Liver (tissue), 3 donors: ENCODE results near the gene PODNL1.

ENCODE experiments used
- CTCF ChIP-seq: fragments of 150-350 bp; IDR thresholded peaks from 2 replicates; pipeline ENCODE4 v1.5.1; 2017; ENCODE audit warnings: improper control_type of control experiment, low read depth, low read length; ENCODE audit not compliant: missing input control
- HNF4A ChIP-seq, 2 donors: conservative IDR thresholded peaks; 2 replicates each; pipeline ENCODE4 v1.6.1; 2016; ENCODE audit warnings: antibody characterized with exemption in 2 of 2, mild to moderate bottlenecking in 2 of 2
- HNF4G ChIP-seq: IDR thresholded peaks from 2 replicates; pipeline ENCODE4 v1.6.1; 2016; ENCODE audit warnings: antibody characterized with exemption
- JUND ChIP-seq, 2 donors: IDR thresholded peaks; 2 replicates each; pipeline ENCODE4 v1.6.1; 2016; ENCODE audit warnings: antibody characterized with exemption in 2 of 2
- MAX ChIP-seq: IDR thresholded peaks from 2 replicates; pipeline ENCODE4 v1.6.1; 2016; ENCODE audit warnings: antibody characterized with exemption
- TAF1 ChIP-seq: conservative IDR thresholded peaks from 2 replicates; pipeline ENCODE4 v1.6.1; 2016; ENCODE audit warnings: antibody characterized with exemption, mild to moderate bottlenecking
- donor health status: healthy.
- donor health status: healthy.

GRCh38 chr19:13951043-13951442 is 12.8 kb upstream of the PODNL1 start:
- TF ChIP-seq CTCF (no peak), MAX (no peak), HNF4A (conservative IDR thresholded peaks at IDR 0.05) (no peak), JUND (IDR thresholded peaks at IDR 0.05) (no peak), TAF1 (no peak), HNF4G (no peak)
